Erythroblast (primary cell): ENCODE results near the gene CEP131.

ENCODE experiments used
- GATA1 ChIP-seq: IDR thresholded peaks from 2 replicates; pipeline ENCODE4 v1.6.1; 2011; ENCODE audit warnings: low read depth, mild to moderate bottlenecking, control low read depth, low read length, moderate library complexity
- POLR2A ChIP-seq: IDR thresholded peaks from 2 replicates; pipeline ENCODE4 v1.6.1; 2011; ENCODE audit warnings: mild to moderate bottlenecking, low read length

GRCh38 chr17:81206166-81206565, 16.6 kb downstream of the CEP131 start:
- TF ChIP-seq POLR2A (no peak), GATA1 (no peak)
